GM21367 (cell line): ENCODE data around the gene WDR54.
"Not testable (repeated sequence)": the region's sequence is repeated elsewhere in the genome, so short reads cannot be mapped to it uniquely, and the experiment has no call there.

ENCODE experiments used
- ATAC-seq: cut with Tn5 transposase; IDR thresholded peaks from one replicate; pipeline ENCODE4 v1.9.1; 2021; ENCODE audit not compliant: unreplicated experiment

WDR54 gene

GRCh38 chr2:74428675-74429074 is 7.1 kb downstream of the WDR54 start:
- no peak for ATAC-seq

DNA sequence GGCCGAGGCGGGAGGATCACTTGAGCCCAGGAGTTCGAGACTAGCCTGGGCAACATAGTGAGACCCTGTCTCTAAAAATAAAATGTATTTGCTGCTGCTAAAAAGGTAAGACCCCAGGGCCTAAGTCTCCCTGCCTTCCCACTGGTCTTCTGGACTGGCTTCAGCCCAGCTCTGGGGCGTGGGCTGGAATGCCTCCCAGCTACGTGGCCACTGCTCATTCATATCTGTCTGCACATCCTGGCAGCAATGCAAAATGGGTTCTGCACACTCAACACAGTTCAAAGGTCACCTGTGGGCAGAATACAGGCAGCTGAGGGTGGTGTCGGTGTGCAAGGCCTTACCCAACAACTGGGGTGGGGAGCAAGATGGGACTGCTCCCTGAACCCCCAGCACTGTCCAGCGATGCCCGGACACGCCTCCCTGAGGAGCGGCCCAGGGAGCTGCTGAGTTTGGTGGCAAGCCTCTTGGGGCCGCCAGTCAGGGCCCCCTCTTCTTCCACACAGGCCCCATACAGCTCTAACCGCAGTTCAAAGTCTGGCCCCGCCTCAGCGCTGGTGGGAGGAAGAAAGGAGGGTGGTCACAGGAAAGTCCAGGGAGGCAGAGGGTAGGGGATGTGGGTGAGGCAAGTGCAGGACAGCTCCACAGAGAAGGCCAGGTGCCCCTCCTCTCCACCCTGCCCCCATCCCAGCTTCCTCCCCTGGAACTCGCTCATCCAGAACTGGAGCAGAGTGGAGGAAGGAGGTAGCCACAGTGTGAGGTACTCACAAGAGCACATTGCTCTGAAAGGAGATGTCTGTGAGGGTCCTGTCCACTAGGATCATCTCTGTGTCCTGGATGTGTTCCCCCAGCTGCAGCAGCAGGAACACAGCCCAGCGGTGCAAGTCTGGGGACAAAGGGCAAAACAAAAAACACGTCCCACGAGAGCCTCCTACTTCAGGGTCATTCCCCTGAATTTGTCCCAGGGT is 8.2 kb downstream of the WDR54 start:
- ATAC-seq: no peak

DNA sequence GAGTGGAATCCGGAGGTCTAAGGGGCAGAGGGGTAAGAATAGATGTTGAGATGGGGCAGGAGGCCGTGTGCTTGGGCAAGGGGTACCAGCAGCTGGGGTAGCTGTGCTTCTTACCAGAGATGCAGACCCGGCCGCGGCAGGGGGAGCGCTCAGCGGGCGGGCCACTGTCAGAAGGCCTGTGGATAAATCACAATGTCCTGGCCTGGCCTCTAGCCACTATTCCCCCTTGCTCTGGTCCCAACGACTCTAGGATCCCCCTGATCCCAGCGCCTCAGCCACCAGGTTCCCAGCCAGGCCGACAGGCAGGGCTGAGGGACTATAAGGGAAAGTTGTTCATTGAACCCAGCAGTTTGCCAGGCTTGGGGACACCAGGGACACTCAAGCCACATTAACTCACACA is 9.0 kb downstream of the WDR54 start:
- ATAC-seq: no peak

- no peak for ATAC-seq
Measured at GRCh38 chr2:74436111-74436805, 14.7 kb downstream of the WDR54 start.

GRCh38 chr2:74436848-74437695 is 15.5 kb downstream of the WDR54 start:
- ATAC-seq: no peak

DNA sequence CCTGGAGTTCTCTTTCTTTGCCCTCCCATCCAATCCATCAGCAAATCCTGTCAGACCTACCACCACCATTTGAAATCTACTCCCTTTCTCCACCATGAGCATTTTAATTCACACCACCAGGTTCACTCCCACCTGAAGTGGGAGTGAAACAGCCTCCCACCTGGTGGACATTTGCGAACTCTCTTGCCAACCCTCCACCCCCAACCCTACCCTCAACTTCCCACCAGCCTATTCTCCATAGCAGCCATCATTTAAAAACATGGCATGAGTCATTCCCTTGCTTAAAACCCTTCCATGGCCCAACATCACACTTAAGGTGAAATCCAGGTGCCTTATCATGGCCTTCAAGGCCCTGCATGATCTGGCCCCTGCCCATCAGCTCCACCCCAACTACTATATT is 16.7 kb downstream of the WDR54 start:
- no peak for ATAC-seq

DNA sequence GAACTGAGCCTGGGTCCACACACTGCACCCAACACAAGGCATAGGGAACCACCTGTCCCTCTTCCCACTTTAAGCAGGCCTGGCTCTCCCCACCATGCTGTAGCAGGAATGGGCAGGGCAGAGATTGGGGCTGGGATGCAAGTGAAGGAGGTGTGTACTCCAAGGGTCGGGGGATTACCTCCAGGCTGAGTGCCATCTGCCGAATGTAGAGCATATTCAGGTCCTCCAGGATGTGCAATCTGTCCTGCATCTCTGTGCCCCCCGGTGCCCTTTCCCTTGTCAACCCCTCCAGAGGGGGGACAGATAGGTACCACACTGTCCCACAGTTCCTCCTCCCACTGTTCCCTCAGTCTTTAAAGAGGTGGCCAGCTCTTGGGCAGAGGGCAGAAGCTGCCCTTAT is 17.8 kb downstream of the WDR54 start:
- ATAC-seq: no peak

GRCh38 chr2:74439803-74440377 is 18.4 kb downstream of the WDR54 start:
- no peak for ATAC-seq

DNA sequence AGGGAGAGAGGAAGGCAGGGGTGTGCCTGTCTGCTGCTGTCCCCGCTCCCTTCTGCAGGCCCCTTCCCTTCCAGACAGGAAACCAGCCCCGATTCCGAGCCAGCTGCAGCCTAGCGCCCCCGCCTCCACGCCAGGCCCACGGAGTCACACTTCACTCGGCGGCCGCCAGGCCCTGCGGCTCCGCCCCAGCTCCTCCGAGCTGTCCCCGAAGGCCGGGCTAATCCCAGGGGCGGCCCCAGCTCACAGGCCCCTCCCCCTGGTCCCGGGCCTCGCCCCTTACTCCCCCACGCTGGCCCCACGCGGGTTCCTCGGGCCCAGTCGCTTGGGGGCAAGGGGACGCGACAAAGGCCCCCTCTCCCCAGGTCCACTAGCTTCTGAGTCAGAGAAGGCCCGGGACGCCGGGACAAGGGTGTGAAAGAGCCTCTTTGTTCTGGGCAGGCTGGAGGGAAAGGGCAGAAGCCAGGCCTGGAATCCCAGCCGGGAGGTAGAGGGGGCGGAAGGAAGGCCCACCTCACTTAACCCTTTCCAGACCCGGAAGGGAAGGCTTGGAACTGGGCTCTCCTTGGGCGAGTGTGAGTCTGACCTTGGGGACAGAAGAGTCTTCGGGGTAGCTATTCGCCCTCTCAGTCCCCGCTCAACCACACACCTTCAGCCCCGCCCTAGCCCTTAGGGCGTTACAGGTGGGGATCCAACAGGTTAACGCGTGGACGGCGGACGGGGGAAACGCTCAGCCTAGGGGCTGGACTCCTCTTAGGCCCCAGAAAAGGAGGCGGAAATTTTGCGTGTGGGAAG is 19.0 kb downstream of the WDR54 start:
- ATAC-seq: peak; percentile 90

DNA sequence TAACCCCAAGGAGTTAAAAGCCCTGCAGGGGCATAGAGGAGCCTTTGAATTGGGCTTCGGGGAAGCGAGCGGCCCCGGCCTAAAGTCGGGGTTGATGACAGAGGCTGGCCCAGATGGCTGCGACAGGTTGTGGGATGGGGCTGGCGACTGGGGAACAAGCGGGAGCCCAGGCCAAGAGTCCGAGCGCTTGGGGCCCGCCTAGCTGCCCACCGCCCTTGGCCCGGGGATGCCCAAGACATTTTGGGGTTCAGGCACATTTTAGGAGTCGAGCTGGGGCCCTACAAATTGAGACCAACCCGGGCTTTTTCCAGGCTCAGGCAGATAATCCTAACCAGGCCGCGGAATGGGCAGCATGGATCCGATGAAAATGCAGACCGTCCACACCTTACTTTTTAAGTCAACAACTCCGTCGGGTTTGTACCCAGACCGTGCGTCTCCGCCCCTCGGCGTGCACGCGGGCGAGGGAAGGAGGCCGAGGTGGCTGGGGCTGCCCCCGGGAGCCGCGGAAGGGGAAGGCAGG is 19.7 kb downstream of the WDR54 start:
- ATAC-seq: no peak

DNA sequence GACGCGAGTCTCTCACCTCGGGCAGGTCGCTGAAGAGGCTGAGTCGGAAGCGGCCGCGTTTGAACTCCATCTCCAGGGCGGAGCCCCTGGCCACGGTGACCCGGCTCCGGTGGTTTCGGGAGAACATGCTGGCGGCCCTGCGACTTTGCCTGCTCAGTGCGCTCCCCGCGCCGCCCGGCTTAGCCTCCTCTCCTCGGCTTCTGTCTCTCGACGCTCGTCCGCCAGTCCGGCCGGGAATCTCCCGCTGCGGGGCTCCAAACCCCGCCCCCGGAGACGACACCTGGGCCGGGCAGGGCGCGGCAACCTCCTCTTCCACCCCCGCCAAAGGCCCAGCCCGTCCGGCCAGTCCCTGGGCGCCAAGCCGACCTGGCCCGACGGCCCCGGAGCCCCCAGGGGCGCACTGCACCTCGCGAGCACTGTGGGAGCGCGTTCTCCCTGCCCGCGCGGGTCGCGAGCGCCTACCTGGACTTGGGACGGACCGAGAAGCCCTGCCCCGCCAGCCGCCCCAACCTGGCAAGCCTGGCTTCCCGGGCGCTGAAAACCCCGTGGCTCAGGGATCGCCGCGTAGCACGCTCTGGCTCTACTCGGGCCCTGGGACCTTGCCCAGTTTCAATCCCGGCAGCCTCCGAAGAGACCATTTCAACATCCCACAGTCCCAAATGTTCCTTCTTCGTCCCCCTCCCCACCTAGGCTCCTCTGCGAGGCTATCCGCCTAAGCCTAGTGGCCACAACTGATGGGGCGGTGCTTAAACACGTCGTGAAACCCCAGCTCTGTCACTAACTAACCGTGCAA is 20.4 kb downstream of the WDR54 start, which contains the start of gene RTKN:
Gene RTKN, minus strand, starts transcription at position 248 of the 793 bp plus-strand sequence. Its CDS starts 121 bp downstream, at position 127.
- no peak for ATAC-seq

- ATAC-seq: not testable (repeated sequence)
Measured at GRCh38 chr2:74442483-74443297, 21.2 kb downstream of the WDR54 start.

- ATAC-seq: no peak
Measured at GRCh38 chr2:74444498-74445318, 23.2 kb downstream of the WDR54 start.

- no peak for ATAC-seq
Measured at GRCh38 chr2:74447230-74447999, 25.9 kb downstream of the WDR54 start.

GRCh38 chr2:74448771-74449170 is 27.2 kb downstream of the WDR54 start:
- ATAC-seq: no peak

DNA sequence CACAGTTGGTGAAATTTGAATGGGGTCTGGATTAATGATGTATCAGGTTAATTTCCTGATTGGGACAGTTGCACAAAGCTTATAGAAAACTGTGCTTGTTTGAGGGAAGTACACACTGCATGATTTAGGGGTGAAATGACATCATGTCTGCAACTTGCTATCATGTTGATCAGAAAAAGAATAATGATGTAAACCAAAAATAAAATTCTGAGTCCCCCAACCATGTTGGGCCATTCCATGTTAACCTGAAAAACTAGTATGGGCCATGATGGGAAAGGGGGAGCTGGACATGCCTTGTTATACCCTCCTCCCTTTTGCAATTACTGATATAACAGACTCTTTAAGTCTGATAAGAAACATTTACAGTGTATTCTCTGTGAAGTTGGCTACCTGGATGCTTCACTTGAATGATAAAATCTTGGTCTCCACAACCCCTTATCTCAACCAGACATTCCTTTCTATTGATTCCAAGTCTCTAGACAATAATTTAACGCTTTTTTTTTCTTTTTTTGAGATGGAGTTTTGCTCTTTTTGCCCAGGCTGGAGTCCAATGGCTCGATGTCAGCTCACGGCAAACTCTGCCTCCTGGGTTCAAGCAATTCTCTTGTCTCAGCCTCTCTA is 29.1 kb downstream of the WDR54 start:
- ATAC-seq: no peak
